MM.1S (cell line): ENCODE measurements around the gene IL19.
"Not testable (repeated sequence)": the region's sequence is repeated elsewhere in the genome, so short reads cannot be mapped to it uniquely, and the experiment has no call there.

ENCODE experiments used
- DNase-seq: peaks from one replicate; pipeline ENCODE4 v3.0.0-alpha.2; 2015
- H2AFZ ChIP-seq: fragments of 300-600 bp; sonication (generic); 2 replicates; pipeline ENCODE4 v1.6.0; 2016; ENCODE audit warnings: antibody characterized with exemption, low read length
- H3F3A ChIP-seq: fragments of 300-600 bp; sonication (generic); 2 replicates; pipeline ENCODE4 v1.6.1; 2016; ENCODE audit warnings: mild to moderate bottlenecking, antibody characterized with exemption, low read length, moderate library complexity, mixed read lengths; ENCODE audit not compliant: insufficient read depth
- H3K27ac ChIP-seq: fragments of 300-600 bp; sonication (generic); 2 replicates; pipeline ENCODE4 v1.5.1; 2016; ENCODE audit warnings: mild to moderate bottlenecking, low read length
- H3K27me3 ChIP-seq: fragments of 300-600 bp; sonication (generic); replicated peaks from 2 replicates; pipeline ENCODE4 v1.6.0; 2016; ENCODE audit warnings: low read length; ENCODE audit not compliant: insufficient read depth
- H3K36me3 ChIP-seq: fragments of 300-600 bp; sonication (generic); replicated peaks from 2 replicates; pipeline ENCODE4 v1.6.1; 2016; ENCODE audit warnings: mild to moderate bottlenecking, low read length, mixed read lengths; ENCODE audit not compliant: insufficient read depth
- H3K4me1 ChIP-seq: fragments of 300-600 bp; sonication (generic); 2 replicates; pipeline ENCODE4 v1.6.1; 2016; ENCODE audit warnings: low read length, mixed read lengths
- H3K4me2 ChIP-seq: fragments of 300-600 bp; sonication (generic); 2 replicates; pipeline ENCODE4 v1.6.0; 2016; ENCODE audit warnings: low read depth, low read length
- H3K4me3 ChIP-seq: fragments of 300-600 bp; sonication (generic); 2 replicates; pipeline ENCODE4 v1.5.1; 2016; ENCODE audit warnings: low read length, mixed read lengths
- H3K79me2 ChIP-seq: fragments of 300-600 bp; sonication (generic); 2 replicates; pipeline ENCODE4 v1.6.1; 2016; ENCODE audit warnings: mixed run types, low read length, mixed read lengths
- H3K9ac ChIP-seq: fragments of 300-600 bp; sonication (generic); 2 replicates; pipeline ENCODE4 v1.6.1; 2016; ENCODE audit warnings: low read length, mixed read lengths
- H3K9me2 ChIP-seq: fragments of 300-600 bp; sonication (generic); replicated peaks from 2 replicates; pipeline ENCODE4 v1.6.1; 2016; ENCODE audit warnings: mild to moderate bottlenecking, low read length, mixed read lengths; ENCODE audit not compliant: insufficient read depth
- H3K9me3 ChIP-seq: fragments of 300-600 bp; sonication (generic); replicated peaks from 2 replicates; pipeline ENCODE4 v1.6.1; 2016; ENCODE audit warnings: mild to moderate bottlenecking, low read length, mixed read lengths; ENCODE audit not compliant: insufficient read depth
- H4K20me1 ChIP-seq: fragments of 300-600 bp; sonication (generic); 2 replicates; pipeline ENCODE4 v1.6.1; 2016; ENCODE audit warnings: mild to moderate bottlenecking, low read length, moderate library complexity, mixed read lengths; ENCODE audit not compliant: insufficient read depth
- EZH2 ChIP-seq: fragments of 300-600 bp; sonication (generic); optimal IDR thresholded peaks from 2 replicates; pipeline ENCODE3; 2017; ENCODE audit warnings: low read depth, mild to moderate bottlenecking, antibody characterized with exemption, low read length, mixed read lengths
- EZH2phosphoT487 ChIP-seq: fragments of 300-600 bp; sonication (generic); IDR thresholded peaks from 2 replicates; pipeline ENCODE4 v1.6.1; 2018; ENCODE audit warnings: antibody characterized with exemption, low read length
- TF ChIP-seq, protein P1 (sequence below): fragments of 300-600 bp; sonication (generic); IDR thresholded peaks from 2 replicates; pipeline ENCODE4 v1.5.1; 2016; ENCODE audit warnings: antibody characterized with exemption, low read length, mixed read lengths

IL19 gene

DNA sequence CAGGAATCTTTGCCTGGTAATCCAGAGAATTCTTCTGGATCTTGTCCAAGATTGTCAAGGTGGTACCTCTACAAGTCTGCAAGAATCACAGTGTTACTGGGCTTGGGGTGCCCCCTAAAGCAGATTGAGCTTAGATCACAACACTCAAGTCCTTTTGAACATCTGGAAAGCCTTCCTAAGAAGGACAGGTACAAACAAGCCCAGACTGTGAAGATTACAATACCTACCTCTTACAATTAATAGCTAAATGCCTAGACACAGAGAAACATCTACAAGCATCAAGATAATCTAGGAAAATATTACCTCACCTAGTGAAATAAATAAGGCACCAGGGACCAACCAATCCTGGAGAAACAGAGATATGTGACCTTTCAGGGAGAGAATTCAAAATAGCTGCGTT is 77.4 kb downstream of the IL19 start:
- TF ChIP-seq, protein P1, sequence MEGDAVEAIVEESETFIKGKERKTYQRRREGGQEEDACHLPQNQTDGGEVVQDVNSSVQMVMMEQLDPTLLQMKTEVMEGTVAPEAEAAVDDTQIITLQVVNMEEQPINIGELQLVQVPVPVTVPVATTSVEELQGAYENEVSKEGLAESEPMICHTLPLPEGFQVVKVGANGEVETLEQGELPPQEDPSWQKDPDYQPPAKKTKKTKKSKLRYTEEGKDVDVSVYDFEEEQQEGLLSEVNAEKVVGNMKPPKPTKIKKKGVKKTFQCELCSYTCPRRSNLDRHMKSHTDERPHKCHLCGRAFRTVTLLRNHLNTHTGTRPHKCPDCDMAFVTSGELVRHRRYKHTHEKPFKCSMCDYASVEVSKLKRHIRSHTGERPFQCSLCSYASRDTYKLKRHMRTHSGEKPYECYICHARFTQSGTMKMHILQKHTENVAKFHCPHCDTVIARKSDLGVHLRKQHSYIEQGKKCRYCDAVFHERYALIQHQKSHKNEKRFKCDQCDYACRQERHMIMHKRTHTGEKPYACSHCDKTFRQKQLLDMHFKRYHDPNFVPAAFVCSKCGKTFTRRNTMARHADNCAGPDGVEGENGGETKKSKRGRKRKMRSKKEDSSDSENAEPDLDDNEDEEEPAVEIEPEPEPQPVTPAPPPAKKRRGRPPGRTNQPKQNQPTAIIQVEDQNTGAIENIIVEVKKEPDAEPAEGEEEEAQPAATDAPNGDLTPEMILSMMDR, result no peak
- TF ChIP-seq EZH2phosphoT487, result no peak
- no peak for TF ChIP-seq EZH2
- Histone ChIP-seq H3K9me2 (no peaks in the 10 kb centered on the region), H3F3A (no peaks in the 10 kb centered on the region), H2AFZ (no peak overlapping the region), H4K20me1 (no peaks in the 10 kb centered on the region), H3K9me3 (no peaks in the 10 kb centered on the region), H3K27ac (no peak overlapping the region), H3K9ac (no peak overlapping the region), H3K4me3 (no peak overlapping the region), H3K4me1 (no peaks in the 10 kb centered on the region), H3K79me2 (no peaks in the 10 kb centered on the region), H3K36me3 (no peaks in the 10 kb centered on the region), H3K4me2 (no peak overlapping the region), H3K27me3 (no peaks in the 10 kb centered on the region)
- no peak for DNase-seq

DNA sequence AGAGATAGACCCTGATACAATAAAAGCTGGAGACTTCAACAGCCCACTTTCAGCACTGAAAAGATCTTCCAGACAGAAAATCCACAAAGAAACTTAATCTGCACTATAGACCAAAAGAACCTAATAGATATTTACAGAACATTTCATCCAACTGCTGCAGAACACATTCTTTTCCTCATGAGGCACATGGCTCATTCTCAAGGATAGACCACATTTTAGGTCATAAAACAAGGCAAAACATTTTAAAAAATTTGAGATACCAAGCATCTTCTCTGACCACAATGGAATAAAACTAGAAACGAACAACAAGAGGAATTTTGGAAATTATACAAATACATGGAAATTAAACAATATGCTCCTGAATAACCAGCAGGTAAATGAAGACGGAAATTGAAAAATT is 79.8 kb downstream of the IL19 start:
- Histone ChIP-seq H3K79me2 (no peaks in the 10 kb centered on the region), H3K4me3 (no peak overlapping the region), H3K27me3 (no peaks in the 10 kb centered on the region), H3K9ac (no peak overlapping the region), H3K27ac (no peak overlapping the region), H3K4me1 (no peaks in the 10 kb centered on the region), H3K9me3 (no peaks in the 10 kb centered on the region), H3K4me2 (no peak overlapping the region), H4K20me1 (no peaks in the 10 kb centered on the region), H3K9me2 (no peaks in the 10 kb centered on the region), H3K36me3 (no peaks in the 10 kb centered on the region), H3F3A (no peaks in the 10 kb centered on the region), H2AFZ (no peak overlapping the region)
- DNase-seq, result no peak
- TF ChIP-seq EZH2phosphoT487 (no peak), EZH2 (no peak)
- TF ChIP-seq, protein P1, result no peak

DNA sequence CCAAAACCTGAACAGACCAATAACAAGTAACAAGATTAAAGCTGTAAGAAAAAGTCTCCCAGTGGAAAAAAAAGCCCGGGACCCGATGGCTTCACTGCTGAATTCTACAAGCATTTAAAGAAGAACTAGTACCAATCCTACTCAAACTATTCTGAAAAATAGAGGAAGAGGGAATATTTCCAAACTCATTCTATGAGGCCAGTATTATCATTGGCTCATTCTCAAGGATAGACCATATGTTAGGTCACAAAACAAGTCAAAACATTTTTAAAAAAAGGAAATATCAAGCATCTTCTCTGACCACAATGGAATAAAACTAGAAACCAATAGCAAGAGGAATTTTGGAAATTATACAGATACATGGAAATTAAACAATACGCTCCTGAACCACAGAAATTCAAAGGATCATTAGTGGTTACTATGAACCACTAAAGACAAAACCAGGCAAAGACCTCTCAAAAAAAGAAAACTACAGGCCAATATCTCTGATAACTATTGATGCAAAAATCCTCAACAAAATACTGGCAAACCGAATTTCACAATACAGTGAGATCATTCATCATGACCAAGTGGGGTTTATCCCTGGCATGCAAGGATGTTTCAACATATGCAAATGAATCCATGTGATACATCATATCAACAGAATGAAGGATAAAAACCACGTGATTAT is 80.9 kb downstream of the IL19 start:
- no peaks in the 10 kb centered on the region for H3K4me1 ChIP-seq
- no peaks in the 10 kb centered on the region for H3K9me3 ChIP-seq
- H3K9ac ChIP-seq, result no peak overlapping the region
- no peaks in the 10 kb centered on the region for H3F3A ChIP-seq
- H3K27me3 ChIP-seq, result no peaks in the 10 kb centered on the region
- no peak overlapping the region for H3K27ac ChIP-seq
- no peaks in the 10 kb centered on the region for H3K79me2 ChIP-seq
- no peaks in the 10 kb centered on the region for H3K9me2 ChIP-seq
- H2AFZ ChIP-seq, result no peak overlapping the region
- TF ChIP-seq EZH2 (no peak), EZH2phosphoT487 (no peak)
- TF ChIP-seq, protein P1, result no peak
- H3K36me3 ChIP-seq, result no peaks in the 10 kb centered on the region
- no peak overlapping the region for H3K4me2 ChIP-seq
- H3K4me3 ChIP-seq, result no peak overlapping the region
- H4K20me1 ChIP-seq, result no peaks in the 10 kb centered on the region
- DNase-seq, result no peak

DNA sequence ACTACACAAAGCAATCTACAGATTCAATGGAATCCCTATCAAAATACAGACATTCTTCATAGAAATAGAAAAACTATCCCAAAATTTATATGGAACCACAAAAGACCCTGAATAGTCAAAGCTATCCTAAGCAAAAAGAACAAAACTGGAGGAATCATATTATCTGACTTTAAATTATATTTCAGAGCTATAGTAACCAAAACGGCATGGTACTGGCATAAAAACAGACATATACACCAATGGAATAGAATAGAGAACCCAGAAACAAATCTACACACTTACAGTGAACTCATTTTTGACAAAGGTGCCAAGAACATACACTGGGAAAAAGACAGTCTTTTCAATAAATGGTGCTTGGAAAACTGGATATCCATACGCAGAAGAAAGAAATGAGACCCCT is 82.1 kb downstream of the IL19 start:
- not testable (repeated sequence) for H3K4me3 ChIP-seq, H4K20me1 ChIP-seq, H3K4me2 ChIP-seq, H3K27me3 ChIP-seq, H2AFZ ChIP-seq, H3K9me2 ChIP-seq, H3K9ac ChIP-seq, H3F3A ChIP-seq, DNase-seq, H3K9me3 ChIP-seq, H3K79me2 ChIP-seq, H3K36me3 ChIP-seq, H3K4me1 ChIP-seq, H3K27ac ChIP-seq

DNA sequence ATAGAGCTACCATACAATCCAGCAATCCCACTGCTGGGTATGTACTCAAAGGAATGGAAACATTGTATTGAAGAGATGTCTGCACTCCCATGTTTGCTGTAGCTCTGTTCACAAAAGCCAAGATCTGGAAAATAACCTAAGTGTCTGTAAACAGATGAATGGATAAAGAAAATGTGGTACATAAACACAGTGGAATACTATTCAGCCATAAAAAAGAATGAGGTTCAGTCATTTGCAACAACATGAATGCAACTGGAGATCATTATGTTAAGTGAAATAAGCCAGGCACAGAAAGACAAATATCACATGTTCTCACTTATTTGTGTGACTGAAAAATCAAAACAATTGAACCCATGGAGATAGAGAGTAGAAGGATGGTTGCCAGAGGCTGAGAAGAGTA is 83.1 kb downstream of the IL19 start:
- not testable (repeated sequence) for H3K4me1 ChIP-seq, H3K27me3 ChIP-seq, H3K36me3 ChIP-seq, H3K79me2 ChIP-seq, DNase-seq, H3K9me3 ChIP-seq, H3K4me2 ChIP-seq, H3K27ac ChIP-seq, H2AFZ ChIP-seq, H3K4me3 ChIP-seq, H4K20me1 ChIP-seq, H3K9me2 ChIP-seq, H3F3A ChIP-seq, H3K9ac ChIP-seq
